Mesenchymal stem cell (in vitro differentiated cells and primary cell): ENCODE measurements around the gene MACROD2.
"Not testable (repeated sequence)": the region's sequence is repeated elsewhere in the genome, so short reads cannot be mapped to it uniquely, and the experiment has no call there.

ENCODE experiments used
- DNase-seq: peaks from one replicate; pipeline ENCODE4 v3.0.0-alpha.2; 2013
- H2AFZ ChIP-seq: one replicate; pipeline ENCODE4 v1.6.1; 2013; ENCODE audit warnings: low read depth, mild to moderate bottlenecking, control low read depth, inconsistent platforms, low read length, moderate library complexity
- H2AK5ac ChIP-seq: 2 replicates; pipeline ENCODE4 v1.6.1; 2013; ENCODE audit warnings: low read length, moderate library complexity, mild to moderate bottlenecking, inconsistent platforms; ENCODE audit not compliant: severe bottlenecking
- H2BK120ac ChIP-seq: one replicate; pipeline ENCODE4 v1.6.1; 2013; ENCODE audit warnings: low read depth, mild to moderate bottlenecking, inconsistent platforms, low read length, moderate library complexity
- H2BK12ac ChIP-seq, 2 experiments: one replicate each; pipeline ENCODE4 v1.6.1; 2013; ENCODE audit warnings: inconsistent platforms in 2 of 2, low read length in 2 of 2, mild to moderate bottlenecking in 2 of 2, moderate library complexity in 2 of 2, control low read depth in 1 of 2
- H2BK15ac ChIP-seq: one replicate; pipeline ENCODE4 v1.6.1; 2013; ENCODE audit warnings: mild to moderate bottlenecking, low read depth, inconsistent platforms; ENCODE audit not compliant: poor library complexity, severe bottlenecking
- H2BK5ac ChIP-seq: 2 replicates; pipeline ENCODE4 v1.6.1; 2013; ENCODE audit warnings: low read depth, mild to moderate bottlenecking, low read length, control low read depth, inconsistent platforms; ENCODE audit not compliant: poor library complexity, severe bottlenecking
- H3K14ac ChIP-seq, 2 experiments: one replicate each; pipeline ENCODE4 v1.6.1; 2013; ENCODE audit warnings: inconsistent platforms in 2 of 2, low read length in 2 of 2, control low read depth in 1 of 2, mild to moderate bottlenecking in 1 of 2, moderate library complexity in 1 of 2
- H3K18ac ChIP-seq, 2 experiments: one replicate each; pipeline ENCODE4 v1.6.1; 2013; ENCODE audit warnings: inconsistent platforms in 2 of 2, low read length in 2 of 2, control low read depth in 1 of 2, low read depth in 1 of 2, mild to moderate bottlenecking in 1 of 2
- H3K23ac ChIP-seq, 2 experiments: one replicate each; pipeline ENCODE4 v1.6.1; 2013; ENCODE audit warnings: inconsistent platforms in 2 of 2, low read length in 2 of 2, mild to moderate bottlenecking in 2 of 2, moderate library complexity in 2 of 2, control low read depth in 1 of 2
- H3K27ac ChIP-seq: 2 replicates; pipeline ENCODE4 v1.5.1; 2013; ENCODE audit warnings: mild to moderate bottlenecking, moderate library complexity, low read length, control low read depth, inconsistent platforms; ENCODE audit not compliant: poor library complexity, severe bottlenecking
- H3K27me3 ChIP-seq, 2 experiments: 2 replicates each; pipeline versions ENCODE4 v1.6.1 to v1.7.0; 2013; ENCODE audit warnings: low read length in 2 of 2, mild to moderate bottlenecking in 2 of 2, moderate library complexity in 2 of 2, control low read depth in 1 of 2, inconsistent platforms in 1 of 2; ENCODE audit not compliant: control insufficient read depth in 1 of 2, insufficient read depth in 1 of 2
- H3K36me3 ChIP-seq, 2 experiments: 2 replicates each; pipeline versions ENCODE4 v1.6.1 to v1.7.0; 2013; ENCODE audit warnings: low read length in 2 of 2, control low read depth in 1 of 2, inconsistent platforms in 1 of 2, low read depth in 1 of 2, mild to moderate bottlenecking in 1 of 2; ENCODE audit not compliant: insufficient read depth in 2 of 2, control insufficient read depth in 1 of 2
- H3K4ac ChIP-seq, 2 experiments: one replicate each; pipeline ENCODE4 v1.6.1; 2013; ENCODE audit warnings: inconsistent platforms in 2 of 2, low read length in 2 of 2, mild to moderate bottlenecking in 2 of 2, moderate library complexity in 2 of 2, control low read depth in 1 of 2, low read depth in 1 of 2
- H3K4me1 ChIP-seq: 2 replicates; pipeline ENCODE4 v1.6.1; 2013; ENCODE audit warnings: low read depth, low read length, control low read depth; ENCODE audit not compliant: control insufficient read depth, insufficient read depth
- H3K4me2 ChIP-seq: 2 replicates; pipeline ENCODE4 v1.6.1; 2013; ENCODE audit warnings: low read length, mild to moderate bottlenecking, inconsistent platforms; ENCODE audit not compliant: poor library complexity, severe bottlenecking
- H3K4me3 ChIP-seq, 2 experiments: 2 replicates each; pipeline versions ENCODE4 v1.5.1 to v1.7.0; 2013; ENCODE audit warnings: low read length in 2 of 2, mild to moderate bottlenecking in 2 of 2, control low read depth in 1 of 2, low read depth in 1 of 2; ENCODE audit not compliant: insufficient read depth in 1 of 2
- H3K79me1 ChIP-seq: replicated peaks from 2 replicates; pipeline ENCODE4 v1.6.1; 2013; ENCODE audit warnings: mild to moderate bottlenecking, control low read depth, low read length, inconsistent platforms; ENCODE audit not compliant: poor library complexity, severe bottlenecking
- H3K9ac ChIP-seq: 2 replicates; pipeline ENCODE4 v1.7.0; 2013; ENCODE audit warnings: mild to moderate bottlenecking, low read length, moderate library complexity
- H3K9me3 ChIP-seq: 2 replicates; pipeline ENCODE4 v1.7.0; 2013; ENCODE audit warnings: mild to moderate bottlenecking, low read length; ENCODE audit not compliant: control insufficient read depth
- H4K8ac ChIP-seq: one replicate; pipeline ENCODE4 v1.6.1; 2013; ENCODE audit warnings: inconsistent platforms, mild to moderate bottlenecking, low read length, moderate library complexity
- H4K91ac ChIP-seq: one replicate; pipeline ENCODE4 v1.6.1; 2013; ENCODE audit warnings: mild to moderate bottlenecking, low read length, inconsistent platforms
- WGBS: methylation state at CpG from one replicate; pipeline ENCODE4 v1.1.7; 2013; ENCODE audit warnings: mixed read lengths; 5-methylcytosine and 5-hydroxymethylcytosine counted together

MACROD2 gene

GRCh38 chr20:14264869-14265268 is 269.6 kb downstream of the MACROD2 start:
- Histone ChIP-seq H3K14ac (no peak overlapping the region), H4K8ac (no peak overlapping the region), H3K79me1 (no peaks in the 10 kb centered on the region), H3K4me2 (no peak overlapping the region), H3K9ac (no peak overlapping the region), H2AK5ac (no peak overlapping the region), H2BK12ac (no peak overlapping the region), H3K4me1 (no peaks in the 10 kb centered on the region), H3K9me3 (no peaks in the 10 kb centered on the region), H2AFZ (no peak overlapping the region), H3K36me3 (no peaks in the 10 kb centered on the region), H3K27me3 (no peaks in the 10 kb centered on the region), H3K27ac (no peak overlapping the region), H4K91ac (no peak overlapping the region), H3K23ac (no peak overlapping the region), H3K4ac (no peak overlapping the region), H2BK15ac (no peak overlapping the region), H2BK120ac (no peak overlapping the region), H3K4me3 (no peak overlapping the region), H3K18ac (no peak overlapping the region), H2BK5ac (no peak overlapping the region)
- DNase-seq, result peak; percentile 6

DNA sequence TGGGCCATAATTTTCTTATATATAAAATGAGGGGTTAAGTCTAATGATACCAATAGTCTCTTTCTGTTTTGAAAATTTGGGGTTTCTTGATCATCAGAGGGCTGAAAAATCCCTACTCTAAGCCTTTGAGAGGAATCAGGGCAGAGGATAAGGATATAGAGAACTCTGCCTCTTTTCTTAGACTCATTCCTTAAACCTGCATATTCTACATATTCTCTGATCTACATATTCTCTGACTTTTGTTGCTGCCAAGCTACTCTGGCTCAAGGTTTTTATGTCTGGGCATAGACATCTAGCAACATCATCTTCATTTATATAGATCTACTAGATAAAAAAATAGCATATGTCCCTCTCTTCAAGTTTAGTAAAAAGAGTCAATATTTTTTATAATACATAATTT is 270.9 kb downstream of the MACROD2 start:
- no peaks in the 10 kb centered on the region for H3K27me3 ChIP-seq
- H3K79me1 ChIP-seq, result no peaks in the 10 kb centered on the region
- H3K27ac ChIP-seq, result no peak overlapping the region
- H2BK120ac ChIP-seq, result no peak overlapping the region
- no peak overlapping the region for H4K8ac ChIP-seq
- no peak overlapping the region for H2AK5ac ChIP-seq
- H3K18ac ChIP-seq, result no peak overlapping the region
- no peak for DNase-seq
- no peak overlapping the region for H2BK12ac ChIP-seq
- H3K4me1 ChIP-seq, result no peaks in the 10 kb centered on the region
- H2AFZ ChIP-seq, result no peak overlapping the region
- H3K4me2 ChIP-seq, result no peak overlapping the region
- no peak overlapping the region for H3K14ac ChIP-seq
- no peak overlapping the region for H3K4me3 ChIP-seq
- H2BK15ac ChIP-seq, result no peak overlapping the region
- H3K9me3 ChIP-seq, result no peaks in the 10 kb centered on the region
- no peak overlapping the region for H2BK5ac ChIP-seq
- no peaks in the 10 kb centered on the region for H3K36me3 ChIP-seq
- H3K4ac ChIP-seq, result no peak overlapping the region
- no peak overlapping the region for H3K23ac ChIP-seq
- H3K9ac ChIP-seq, result no peak overlapping the region
- H4K91ac ChIP-seq, result no peak overlapping the region

DNA sequence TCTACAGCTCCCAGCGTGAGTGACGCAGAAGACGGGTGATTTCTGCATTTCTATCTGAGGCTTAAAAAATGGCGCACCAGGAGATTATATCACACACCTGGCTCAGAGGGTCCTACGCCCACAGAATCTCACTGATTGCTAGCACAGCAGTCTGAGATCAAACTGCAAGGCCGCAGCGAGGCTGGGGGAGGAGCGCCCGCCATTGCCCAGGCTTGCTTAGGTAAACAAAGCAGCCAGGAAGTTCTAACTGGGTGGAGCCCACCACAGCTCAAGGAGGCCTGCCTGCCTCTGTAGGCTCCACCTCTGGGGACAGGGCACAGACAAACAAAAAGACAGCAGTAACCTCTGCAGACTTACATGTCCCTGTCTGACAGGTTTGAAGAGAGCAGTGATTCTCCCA is 275.4 kb downstream of the MACROD2 start:
- not testable (repeated sequence) for H2BK12ac ChIP-seq

DNA sequence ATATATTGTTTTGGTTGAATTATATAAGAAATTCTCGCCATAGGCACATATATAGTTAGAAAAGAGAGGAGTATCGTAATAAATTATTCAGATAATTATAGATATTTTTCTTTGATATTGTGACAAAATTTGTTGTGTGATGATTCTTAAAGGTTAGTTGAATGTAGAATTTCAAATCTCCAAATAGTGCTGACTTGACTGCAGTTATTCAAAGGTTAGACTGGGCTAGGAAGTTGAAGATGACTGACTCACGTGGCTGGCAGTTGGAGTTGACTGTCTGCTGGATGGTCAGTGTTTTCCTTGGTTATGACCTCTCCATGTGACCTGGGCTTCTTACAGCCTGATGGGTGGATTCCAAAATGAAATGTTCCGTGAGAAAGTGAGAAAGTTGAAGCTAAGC is 286.8 kb downstream of the MACROD2 start:
- Histone ChIP-seq H2AK5ac (no peak overlapping the region), H3K27ac (no peak overlapping the region), H2BK5ac (no peak overlapping the region), H3K9ac (no peak overlapping the region), H3K4me3 (no peak overlapping the region), H3K4me1 (no peaks in the 10 kb centered on the region), H3K23ac (no peak overlapping the region), H3K4ac (no peak overlapping the region), H3K14ac (no peak overlapping the region), H2BK120ac (no peak overlapping the region), H3K27me3 (no peaks in the 10 kb centered on the region), H3K79me1 (no peaks in the 10 kb centered on the region), H3K36me3 (no peaks in the 10 kb centered on the region), H2AFZ (no peak overlapping the region), H3K18ac (no peak overlapping the region), H4K91ac (no peak overlapping the region), H3K4me2 (no peak overlapping the region), H3K9me3 (no peaks in the 10 kb centered on the region), H2BK15ac (no peak overlapping the region), H4K8ac (no peak overlapping the region), H2BK12ac (no peak overlapping the region)
- 86% methylated on average over 2 of the region's 4 CpGs for WGBS
- DNase-seq, result no peak

More for the DNA sequence above, 275.4 kb downstream of the MACROD2 start:
- H2BK120ac ChIP-seq, H3K9me3 ChIP-seq, H2AFZ ChIP-seq, H3K18ac ChIP-seq, H3K36me3 ChIP-seq, H3K23ac ChIP-seq, H3K27ac ChIP-seq, H2AK5ac ChIP-seq, H2BK5ac ChIP-seq, H3K79me1 ChIP-seq, H3K9ac ChIP-seq, DNase-seq, H3K14ac ChIP-seq, H3K4me1 ChIP-seq, H3K27me3 ChIP-seq, H2BK15ac ChIP-seq, H3K4ac ChIP-seq, H4K8ac ChIP-seq, H3K4me3 ChIP-seq, H3K4me2 ChIP-seq, H4K91ac ChIP-seq: not testable (repeated sequence)
- 97% methylated on average over 9 of the region's 9 CpGs for WGBS
